Upper lobe of left lung (tissue), 4 donors: ENCODE data around the gene RAB38.

Experiments used
- CTCF ChIP-seq, 6 experiments: fragments of 450-650 bp in 4 of 6; fragments of 200-600 bp in 2 of 6; sonication (generic) in 2 of 6; IDR thresholded peaks; one replicate each; pipeline ENCODE4 v1.5.1; 2016 to 2019; ENCODE audit warnings: antibody characterized with exemption in 6 of 6
- POLR2AphosphoS5 ChIP-seq, 2 donors: sonication (generic); formaldehyde crosslinking; IDR thresholded peaks; one replicate each; pipeline ENCODE4 v1.5.1; 2017; ENCODE audit warnings: antibody characterized with exemption in 2 of 2

GRCh38 chr11:88115828-88116755 lies 59.2 kb downstream of the RAB38 start:
- TF ChIP-seq CTCF (IDR thresholded peaks at IDR 0.05) (no peak), POLR2AphosphoS5 (IDR thresholded peaks at IDR 0.05) (no peak)
